ENCODE measurements around the gene DSCAM.
"Not testable (repeated sequence)": the region's sequence is repeated elsewhere in the genome, so short reads cannot be mapped to it uniquely, and the experiment has no call there.

DSCAM gene

GRCh38 chr21:40029888-40030287, 817.1 kb downstream of the DSCAM start:
- in situ Hi-C loops (cut with HindIII; ENCODE audit: low sequenced_read_pairs) = no loop called here

GRCh38 chr21:40028393-40028792, 818.6 kb downstream of the DSCAM start:
- in situ Hi-C loops (cut with HindIII; ENCODE audit: low sequenced_read_pairs) = not testable (repeated sequence)

GRCh38 chr21:40021558-40022351, 825.2 kb downstream of the DSCAM start:
- in situ Hi-C loops (cut with HindIII; ENCODE audit: low sequenced_read_pairs) = no loop called here

GRCh38 chr21:40020651-40021050, 826.3 kb downstream of the DSCAM start:
- in situ Hi-C loops (cut with HindIII; ENCODE audit: low sequenced_read_pairs) = no loop called here

- in situ Hi-C loops (cut with HindIII; ENCODE audit: low sequenced_read_pairs) = no loop called here
Measured at GRCh38 chr21:40018871-40019475, 828.0 kb downstream of the DSCAM start.

GRCh38 chr21:40016667-40017066, 830.3 kb downstream of the DSCAM start:
- in situ Hi-C loops (cut with HindIII; ENCODE audit: low sequenced_read_pairs) = no loop called here

GRCh38 chr21:40016234-40016633, 830.7 kb downstream of the DSCAM start:
- in situ Hi-C loops (cut with HindIII; ENCODE audit: low sequenced_read_pairs) = no loop called here

GRCh38 chr21:40015818-40016217, 831.1 kb downstream of the DSCAM start:
- in situ Hi-C loops (cut with HindIII; ENCODE audit: low sequenced_read_pairs) = no loop called here

- in situ Hi-C loops (cut with HindIII; ENCODE audit: low sequenced_read_pairs) = no loop called here
Measured at GRCh38 chr21:40014394-40014793, 832.6 kb downstream of the DSCAM start.

- in situ Hi-C loops (cut with HindIII; ENCODE audit: low sequenced_read_pairs) = no loop called here
Measured at GRCh38 chr21:40013001-40013735, 833.8 kb downstream of the DSCAM start.

GRCh38 chr21:40011371-40011770, 835.6 kb downstream of the DSCAM start:
- in situ Hi-C loops (cut with HindIII; ENCODE audit: low sequenced_read_pairs) = no loop called here

GRCh38 chr21:40002978-40003377, 844.0 kb downstream of the DSCAM start:
- in situ Hi-C loops (cut with HindIII; ENCODE audit: low sequenced_read_pairs) = no loop called here

- in situ Hi-C loops (cut with HindIII; ENCODE audit: low sequenced_read_pairs) = no loop called here
Measured at GRCh38 chr21:39984286-39984991, 862.5 kb downstream of the DSCAM start.

- in situ Hi-C loops (cut with HindIII; ENCODE audit: low sequenced_read_pairs) = no loop called here
Measured at GRCh38 chr21:39980241-39980820, 866.6 kb downstream of the DSCAM start.

GRCh38 chr21:39979321-39979720, 867.6 kb downstream of the DSCAM start:
- in situ Hi-C loops (cut with HindIII; ENCODE audit: low sequenced_read_pairs) = no loop called here

GRCh38 chr21:39976800-39977199, 870.2 kb downstream of the DSCAM start:
- in situ Hi-C loops (cut with HindIII; ENCODE audit: low sequenced_read_pairs) = no loop called here

GRCh38 chr21:39972976-39973770, 873.8 kb downstream of the DSCAM start:
- in situ Hi-C loops (cut with HindIII; ENCODE audit: low sequenced_read_pairs) = no loop called here

- in situ Hi-C loops (cut with HindIII; ENCODE audit: low sequenced_read_pairs) = no loop called here
Measured at GRCh38 chr21:39972471-39972870, 874.5 kb downstream of the DSCAM start.

GRCh38 chr21:39971956-39972355, 875.0 kb downstream of the DSCAM start:
- in situ Hi-C loops (cut with HindIII; ENCODE audit: low sequenced_read_pairs) = no loop called here
